Measurements from ENCODE around the gene UBE2E2.
"Not testable (repeated sequence)": the region's sequence is repeated elsewhere in the genome, so short reads cannot be mapped to it uniquely, and the experiment has no call there.

Gene UBE2E2

DNA sequence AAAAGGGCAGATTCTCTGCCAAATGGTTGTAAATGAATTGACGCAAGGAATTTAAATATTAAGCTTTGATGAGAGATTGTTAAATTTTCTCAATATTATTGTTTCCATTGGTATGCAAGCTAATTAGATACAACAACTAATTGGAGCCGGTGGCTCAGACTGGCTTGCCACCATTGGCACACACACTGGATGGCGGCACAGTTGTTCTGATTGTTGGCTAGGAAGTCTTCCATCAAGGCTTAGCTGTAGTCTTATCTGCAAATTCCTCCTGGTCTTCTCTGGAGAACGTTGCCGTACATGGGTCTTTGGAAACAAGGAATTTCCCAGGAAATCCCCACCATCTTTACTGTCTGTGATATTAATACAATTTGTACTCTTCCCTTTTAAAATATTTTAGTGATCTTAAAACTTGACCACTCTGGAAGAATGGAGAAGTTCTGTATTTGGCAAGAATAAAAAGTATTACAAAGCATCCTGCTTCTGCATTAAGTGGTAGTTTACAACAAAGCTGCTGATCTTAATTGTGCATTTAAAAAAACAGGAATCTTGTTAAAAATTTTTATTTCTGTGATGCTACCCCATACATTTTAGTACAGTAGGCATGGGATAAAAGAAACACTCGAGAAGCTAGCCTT is 126.5 kb downstream of the UBE2E2 start:
- DNase-seq (ENCODE audit: low read depth in 2 of 2) = no peak

- no peak for DNase-seq (ENCODE audit: low read depth in 2 of 2)
These were observed 127.4 kb downstream of the UBE2E2 start for GRCh38 chr3:23330568-23330967.

DNA sequence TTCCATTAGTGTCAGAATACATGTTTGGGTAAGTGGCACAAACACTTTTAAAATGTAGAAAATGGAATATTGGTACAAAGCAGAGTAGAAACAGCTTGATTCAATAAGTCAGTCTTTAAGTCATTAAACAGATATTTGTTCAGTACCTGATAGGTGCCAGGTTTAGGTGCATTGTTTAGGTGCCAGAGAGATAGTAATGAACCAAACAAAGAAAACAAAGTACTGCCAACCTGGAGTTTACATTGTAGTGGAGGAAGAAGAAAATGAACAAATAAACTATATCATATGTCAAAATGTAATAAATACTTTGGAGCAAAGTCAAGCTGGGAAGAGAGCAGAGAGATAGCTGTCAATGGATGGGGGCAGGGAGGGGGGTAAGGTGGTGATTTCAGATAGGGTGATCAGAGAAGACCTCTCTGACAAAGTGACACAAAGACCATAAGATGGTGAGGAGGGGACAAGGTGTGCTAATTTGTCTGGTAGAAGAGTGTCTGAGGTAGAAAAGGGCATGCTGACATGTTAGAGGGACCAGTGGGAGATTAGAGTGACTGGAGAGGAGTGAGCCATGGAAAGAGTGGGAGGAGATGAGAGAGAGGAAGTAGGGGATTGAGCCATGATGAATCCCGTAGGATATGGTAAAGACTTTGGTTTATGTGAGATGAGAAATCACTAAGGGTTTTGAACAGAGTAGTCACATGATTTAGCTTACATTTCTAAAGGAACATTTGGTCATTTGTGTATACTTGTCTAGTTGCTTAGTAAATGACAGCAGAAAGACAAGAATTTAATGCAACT is 128.2 kb downstream of the UBE2E2 start:
- DNase-seq (ENCODE audit: low read depth in 2 of 2) = no peak

GRCh38 chr3:23333633-23334032 is 130.5 kb downstream of the UBE2E2 start:
- DNase-seq (ENCODE audit: low read depth in 2 of 2) = no peak

GRCh38 chr3:23336853-23337252 is 133.7 kb downstream of the UBE2E2 start:
- not testable (repeated sequence) for DNase-seq (ENCODE audit: low read depth in 2 of 2)

DNA sequence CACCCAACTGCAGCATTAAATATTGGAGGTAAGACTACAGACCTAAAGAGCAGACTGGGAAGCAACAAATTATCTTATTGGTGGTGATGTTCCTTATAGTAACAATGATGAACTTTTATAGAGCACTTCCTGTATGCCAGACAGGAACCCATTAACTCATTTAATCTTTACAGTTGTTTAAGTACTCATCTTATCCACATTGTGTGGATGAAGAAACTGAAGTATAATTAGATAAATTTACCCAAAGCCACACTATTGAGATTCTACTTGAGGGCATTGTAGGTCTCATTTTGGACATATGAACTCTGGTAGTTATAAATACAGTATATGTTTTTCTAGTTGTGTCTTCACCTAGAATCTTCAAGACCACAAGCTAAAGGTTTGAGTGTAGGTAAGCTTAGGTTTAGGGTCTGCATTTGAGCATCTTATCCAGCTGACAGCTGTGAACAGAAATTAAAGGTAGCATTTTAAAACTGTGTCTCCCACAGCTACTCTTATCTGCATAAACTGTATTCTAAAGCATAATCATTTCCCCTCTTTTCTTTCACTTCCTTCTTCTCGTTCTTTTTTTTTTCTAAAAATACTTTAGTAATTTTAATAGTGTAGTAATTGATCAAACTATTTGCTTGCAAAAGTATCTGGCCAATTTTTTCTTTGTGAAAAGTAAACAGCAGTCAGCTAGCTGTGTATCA is 138.2 kb downstream of the UBE2E2 start:
- no peak for DNase-seq (ENCODE audit: low read depth in 2 of 2)

GRCh38 chr3:23342343-23342742 is 139.2 kb downstream of the UBE2E2 start:
- no peak for DNase-seq (ENCODE audit: low read depth in 2 of 2)

- no peak for DNase-seq (ENCODE audit: low read depth in 2 of 2)
These were observed 140.4 kb downstream of the UBE2E2 start for GRCh38 chr3:23343509-23343908.

DNA sequence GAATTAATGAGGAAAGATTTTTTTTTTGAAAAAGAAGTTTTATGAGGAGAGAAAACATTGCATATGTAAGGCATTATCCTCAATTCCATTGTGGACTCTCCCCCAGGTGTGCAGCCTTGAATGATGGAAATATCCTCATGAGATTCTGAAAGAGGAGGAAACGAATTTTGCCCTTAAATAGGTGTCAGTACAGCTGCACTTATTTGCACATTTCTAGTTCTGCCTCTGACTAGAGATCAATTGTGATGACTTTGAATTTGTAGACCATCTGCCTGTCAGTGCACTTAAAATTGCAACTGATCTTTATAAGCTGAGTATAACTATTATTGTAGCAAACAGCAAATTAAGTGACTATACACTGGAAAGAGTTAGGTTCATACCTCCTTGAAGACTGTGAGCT is 141.8 kb downstream of the UBE2E2 start:
- no peak for DNase-seq (ENCODE audit: low read depth in 2 of 2)

DNA sequence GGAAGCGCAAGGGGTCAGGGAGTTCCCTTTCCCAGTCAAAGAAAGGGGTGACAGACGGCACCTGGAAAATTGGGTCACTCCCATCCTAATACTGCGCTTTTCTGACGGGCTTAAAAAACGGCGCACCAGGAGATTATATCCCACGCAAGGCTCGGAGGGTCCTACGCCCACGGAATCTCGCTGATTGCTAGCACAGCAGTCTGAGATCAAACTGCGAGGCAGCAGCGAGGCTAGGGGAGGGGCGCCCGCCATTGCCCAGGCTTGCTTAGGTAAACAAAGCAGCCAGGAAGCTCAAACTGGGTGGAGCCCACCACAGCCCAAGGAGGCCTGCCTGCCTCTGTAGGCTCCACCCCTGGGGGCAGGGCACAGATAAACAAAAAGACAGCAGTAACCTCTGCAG is 146.3 kb downstream of the UBE2E2 start:
- not testable (repeated sequence) for DNase-seq (ENCODE audit: low read depth in 2 of 2)

DNA sequence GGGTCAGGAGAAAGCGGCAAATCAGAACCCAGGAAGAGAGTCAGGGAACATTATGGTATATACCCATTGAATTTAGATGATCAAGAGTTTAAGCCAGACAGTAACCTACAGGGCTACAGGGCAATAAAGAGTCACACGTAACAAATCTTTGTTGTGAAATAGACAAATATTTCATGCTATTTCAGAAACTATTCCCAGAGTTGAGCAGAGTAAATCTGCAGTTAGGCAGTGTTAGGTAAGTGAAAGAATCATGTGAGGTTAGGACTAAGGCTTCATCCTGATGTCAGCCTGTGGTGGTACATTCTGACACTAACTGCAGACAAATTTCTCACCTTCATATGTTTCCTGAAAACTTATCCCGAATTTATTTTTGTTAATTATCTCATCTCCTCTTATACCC is 153.0 kb downstream of the UBE2E2 start:
- no peak for DNase-seq (ENCODE audit: low read depth in 2 of 2)

DNA sequence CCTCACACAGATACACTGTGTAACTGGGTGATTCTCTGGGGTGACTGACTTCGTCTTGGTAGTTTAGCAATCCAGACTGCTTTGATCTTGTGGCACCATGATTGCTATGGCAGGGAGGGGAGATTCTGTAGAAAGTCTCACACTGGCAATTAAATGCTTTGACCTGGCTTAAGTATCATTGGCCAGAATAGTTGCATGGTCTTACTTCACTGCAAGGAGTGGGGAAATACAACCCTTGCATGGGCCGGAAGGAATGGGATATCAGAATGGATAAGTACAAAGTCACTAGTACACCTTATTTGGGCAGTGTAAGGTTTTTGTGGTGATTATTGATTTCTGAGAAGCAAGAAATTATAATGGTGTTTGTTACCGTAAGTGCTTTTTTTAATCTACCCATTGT is 153.8 kb downstream of the UBE2E2 start:
- no peak for DNase-seq (ENCODE audit: low read depth in 2 of 2)

DNA sequence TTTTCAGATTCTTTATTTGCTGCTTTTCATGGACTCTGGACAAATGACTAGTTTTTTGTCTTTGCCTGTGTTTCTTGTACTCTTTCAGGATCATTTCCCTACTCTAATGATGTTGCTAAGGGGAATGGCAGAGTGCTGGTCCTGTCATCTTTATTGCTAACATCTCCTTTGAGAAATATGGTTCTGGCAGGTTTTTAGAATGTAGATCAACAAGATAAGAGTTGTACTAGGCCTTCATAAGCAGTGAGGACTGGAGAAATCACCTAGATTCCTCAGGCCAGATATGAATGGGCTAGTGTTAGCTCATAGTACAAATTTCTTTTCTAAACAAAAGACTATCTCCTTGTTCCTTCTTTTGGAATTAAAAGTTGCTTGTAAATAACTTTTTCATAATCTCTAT is 156.0 kb downstream of the UBE2E2 start:
- no peak for DNase-seq (ENCODE audit: low read depth in 2 of 2)

GRCh38 chr3:23365066-23365465 is 161.9 kb downstream of the UBE2E2 start:
- no peak for DNase-seq (ENCODE audit: low read depth in 2 of 2)

DNA sequence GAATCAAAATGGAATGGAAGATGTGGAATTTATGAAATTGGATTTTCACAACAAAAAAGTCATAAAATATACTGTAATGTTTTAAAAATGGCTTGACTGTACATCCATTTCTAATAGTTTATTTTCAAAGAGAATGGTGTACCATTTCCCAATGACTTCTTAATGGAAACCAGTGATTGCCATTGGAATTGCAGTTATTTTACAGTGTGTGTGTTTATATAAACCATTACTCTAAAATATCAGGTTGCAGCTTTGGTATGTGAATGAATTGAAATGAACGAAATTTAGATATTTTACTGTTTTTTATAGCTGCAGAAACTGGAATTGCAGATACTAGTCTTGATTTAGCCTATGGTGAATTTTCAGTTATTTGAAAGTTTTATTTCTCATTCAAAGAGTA is 165.6 kb downstream of the UBE2E2 start:
- no peak for DNase-seq (ENCODE audit: low read depth in 2 of 2)

- no peak for DNase-seq (ENCODE audit: low read depth in 2 of 2)
These were observed 169.2 kb downstream of the UBE2E2 start for GRCh38 chr3:23372285-23372684.

- DNase-seq (ENCODE audit: low read depth in 2 of 2) = no peak
These were observed 173.6 kb downstream of the UBE2E2 start for GRCh38 chr3:23376516-23377248.

DNA sequence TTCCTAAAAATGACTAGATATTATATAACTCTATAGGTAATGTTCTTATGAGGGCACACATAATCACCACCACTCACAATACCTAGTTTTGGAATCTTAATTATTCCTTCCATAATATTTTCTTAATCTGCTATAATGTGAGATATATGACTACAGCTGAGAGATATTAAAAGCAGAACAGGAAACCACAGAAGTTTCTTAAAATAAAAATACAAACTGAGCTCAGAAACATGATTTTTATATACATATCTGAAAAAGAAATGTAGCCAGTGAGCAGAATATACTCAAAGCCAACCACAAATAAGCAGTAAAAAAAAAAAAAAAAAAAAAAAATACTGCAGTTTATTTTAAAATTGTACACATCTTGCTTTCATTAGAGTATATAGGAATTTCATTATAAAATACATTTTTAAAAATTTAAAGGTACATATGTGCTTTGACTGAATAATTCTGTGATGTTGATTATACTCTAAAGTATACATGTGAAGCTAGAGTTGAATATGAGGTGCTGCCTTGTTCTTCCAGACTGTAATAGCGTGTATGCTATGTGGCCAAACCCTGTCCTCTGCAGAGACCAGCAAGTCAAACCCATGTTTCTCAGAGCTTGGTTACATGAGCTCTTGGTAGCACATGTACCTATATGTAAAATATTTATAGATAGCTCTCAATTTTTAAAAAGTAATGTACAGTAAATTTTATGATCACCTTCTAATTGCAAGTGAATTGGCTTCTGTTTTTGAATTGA is 175.0 kb downstream of the UBE2E2 start:
- no peak for DNase-seq (ENCODE audit: low read depth in 2 of 2)

- DNase-seq (ENCODE audit: low read depth in 2 of 2) = no peak
These were observed 180.7 kb downstream of the UBE2E2 start for GRCh38 chr3:23383875-23384274.

GRCh38 chr3:23385327-23385726 is 182.2 kb downstream of the UBE2E2 start:
- DNase-seq (ENCODE audit: low read depth in 2 of 2) = no peak

- no peak for DNase-seq (ENCODE audit: low read depth in 2 of 2)
These were observed 184.3 kb downstream of the UBE2E2 start for GRCh38 chr3:23387286-23387918.

Data from stimulated activated CD4-positive, alpha-beta T cell treated with anti-CD3 and anti-CD28 coated beads, Interleukin-12 subunit alpha, Interleukin-12 subunit beta, amount 100 ng/mL, for 24 hours (primary cell).